GM12864 (cell line): ENCODE data around the gene FAM3A.

ENCODE experiments used
- DNase-seq: peaks from one replicate; pipeline ENCODE4 v3.0.0-alpha.2; 2011; ENCODE audit warnings: low read depth
- H3K4me3 ChIP-seq: 2 replicates; pipeline ENCODE4 v1.5.1; 2011; ENCODE audit warnings: mild to moderate bottlenecking, low read depth, low read length, control low read depth
- TF ChIP-seq, protein P1 (sequence below): IDR thresholded peaks from 2 replicates; pipeline ENCODE4 v1.5.1; 2011; ENCODE audit warnings: low read depth, mild to moderate bottlenecking, moderate library complexity, low read length, control low read depth, inconsistent platforms; ENCODE audit errors: missing control alignments

Gene FAM3A

DNA sequence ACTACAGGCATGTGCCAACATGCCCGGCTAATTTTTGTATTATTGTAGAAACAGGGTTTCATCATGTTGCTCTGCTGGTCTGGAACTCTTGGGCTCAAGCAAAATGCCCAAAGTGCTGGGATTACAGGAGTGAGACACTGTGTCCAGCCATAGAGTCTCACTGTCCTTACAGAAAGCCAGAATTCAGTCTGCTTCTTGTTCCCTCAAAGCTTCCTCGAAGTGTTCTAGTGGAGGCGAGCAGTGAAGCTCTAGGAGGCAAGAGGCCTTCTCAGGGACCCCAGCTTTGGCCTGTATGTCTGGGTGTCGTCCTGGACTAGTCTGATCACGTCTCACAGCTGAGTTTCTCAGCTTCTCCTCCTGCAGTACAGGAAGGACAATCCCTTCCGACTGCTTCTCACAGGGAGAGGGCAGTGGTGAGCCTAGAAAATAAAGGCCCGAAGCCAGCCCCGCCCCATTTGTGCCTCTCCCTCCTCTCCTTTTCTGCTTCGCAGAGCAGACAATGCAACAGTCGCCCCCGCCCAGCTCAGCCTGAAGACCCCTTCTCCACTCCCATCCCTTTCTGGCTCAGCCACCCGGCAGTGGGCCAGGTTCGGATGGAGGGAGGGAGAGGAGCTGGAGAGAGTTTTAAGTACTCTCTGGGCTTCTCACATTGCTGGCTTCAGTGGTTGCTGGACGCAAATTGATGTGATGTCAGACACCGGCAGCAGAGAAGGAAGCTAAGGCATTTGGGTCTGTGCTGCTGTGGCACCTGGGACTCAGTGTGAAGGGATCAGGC, 11.1 kb upstream of the FAM3A start:
- no peak for DNase-seq
- no peak overlapping the region for H3K4me3 ChIP-seq
- TF ChIP-seq, protein P1, sequence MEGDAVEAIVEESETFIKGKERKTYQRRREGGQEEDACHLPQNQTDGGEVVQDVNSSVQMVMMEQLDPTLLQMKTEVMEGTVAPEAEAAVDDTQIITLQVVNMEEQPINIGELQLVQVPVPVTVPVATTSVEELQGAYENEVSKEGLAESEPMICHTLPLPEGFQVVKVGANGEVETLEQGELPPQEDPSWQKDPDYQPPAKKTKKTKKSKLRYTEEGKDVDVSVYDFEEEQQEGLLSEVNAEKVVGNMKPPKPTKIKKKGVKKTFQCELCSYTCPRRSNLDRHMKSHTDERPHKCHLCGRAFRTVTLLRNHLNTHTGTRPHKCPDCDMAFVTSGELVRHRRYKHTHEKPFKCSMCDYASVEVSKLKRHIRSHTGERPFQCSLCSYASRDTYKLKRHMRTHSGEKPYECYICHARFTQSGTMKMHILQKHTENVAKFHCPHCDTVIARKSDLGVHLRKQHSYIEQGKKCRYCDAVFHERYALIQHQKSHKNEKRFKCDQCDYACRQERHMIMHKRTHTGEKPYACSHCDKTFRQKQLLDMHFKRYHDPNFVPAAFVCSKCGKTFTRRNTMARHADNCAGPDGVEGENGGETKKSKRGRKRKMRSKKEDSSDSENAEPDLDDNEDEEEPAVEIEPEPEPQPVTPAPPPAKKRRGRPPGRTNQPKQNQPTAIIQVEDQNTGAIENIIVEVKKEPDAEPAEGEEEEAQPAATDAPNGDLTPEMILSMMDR, result peak; percentile 53

DNA sequence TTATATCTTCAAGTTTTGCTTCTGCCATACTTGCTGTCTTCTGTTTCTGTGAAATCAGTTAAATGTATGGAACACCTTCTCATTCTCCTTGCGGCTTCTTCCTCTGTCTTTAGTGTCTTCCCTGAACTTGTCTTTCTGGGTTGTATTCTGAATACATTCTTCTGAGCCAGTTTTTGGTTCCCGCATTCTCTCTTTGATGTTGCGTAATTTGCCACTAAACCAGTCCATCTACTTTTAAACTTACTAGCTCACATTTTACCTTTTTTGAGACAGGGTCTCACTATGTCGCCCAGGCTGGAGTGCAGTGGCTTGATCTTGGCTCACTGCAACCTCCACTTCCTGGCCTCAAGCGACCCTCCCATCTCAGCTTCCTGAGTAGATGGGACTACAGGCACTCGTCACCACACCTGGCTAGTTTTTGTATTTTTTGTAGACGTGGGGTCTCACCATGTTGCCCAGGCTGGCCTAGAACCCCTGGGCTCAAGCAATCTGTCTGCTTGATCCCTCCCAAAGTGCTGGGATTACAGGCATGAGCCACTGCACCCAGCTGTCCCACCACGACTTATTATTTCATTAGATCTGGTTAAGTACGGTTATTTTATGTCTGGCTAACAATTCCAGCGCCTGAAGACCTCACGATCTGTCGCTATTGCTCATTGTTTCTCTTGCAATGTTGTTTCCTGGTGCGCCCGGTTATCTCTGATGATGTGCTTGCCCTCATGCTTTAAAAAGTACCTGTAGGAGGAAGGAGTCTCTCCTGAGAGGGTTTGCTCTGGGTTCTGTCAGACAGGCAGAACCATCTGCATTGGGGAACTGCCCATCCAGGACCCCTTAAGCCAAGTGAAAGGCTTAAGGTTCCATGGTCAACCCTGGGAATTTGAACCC, 9.8 kb upstream of the FAM3A start:
- DNase-seq, result no peak
- H3K4me3 ChIP-seq, result no peak overlapping the region
- TF ChIP-seq, protein P1, result no peak

DNA sequence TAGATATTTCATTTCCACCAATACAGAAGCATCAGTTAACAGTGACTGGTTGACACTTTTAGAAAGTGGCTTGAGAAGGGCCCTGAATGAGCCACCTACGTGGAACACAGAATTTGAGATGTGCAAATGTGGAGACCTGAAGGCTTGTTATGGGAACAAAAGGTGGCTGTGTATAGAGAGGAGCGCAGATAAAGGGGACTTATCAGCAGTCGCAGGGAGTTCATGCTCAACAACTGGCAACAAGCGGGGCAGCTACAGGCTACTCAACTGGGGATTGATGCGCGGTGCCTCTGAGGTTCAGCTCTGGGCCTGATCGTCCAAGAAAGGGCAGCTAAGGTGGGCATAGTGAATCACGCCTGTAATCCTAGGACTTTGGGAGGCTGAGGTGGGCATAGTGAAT, 3.4 kb upstream of the FAM3A start:
- TF ChIP-seq, protein P1, result no peak
- no peak for DNase-seq
- H3K4me3 ChIP-seq, result no peak overlapping the region

DNA sequence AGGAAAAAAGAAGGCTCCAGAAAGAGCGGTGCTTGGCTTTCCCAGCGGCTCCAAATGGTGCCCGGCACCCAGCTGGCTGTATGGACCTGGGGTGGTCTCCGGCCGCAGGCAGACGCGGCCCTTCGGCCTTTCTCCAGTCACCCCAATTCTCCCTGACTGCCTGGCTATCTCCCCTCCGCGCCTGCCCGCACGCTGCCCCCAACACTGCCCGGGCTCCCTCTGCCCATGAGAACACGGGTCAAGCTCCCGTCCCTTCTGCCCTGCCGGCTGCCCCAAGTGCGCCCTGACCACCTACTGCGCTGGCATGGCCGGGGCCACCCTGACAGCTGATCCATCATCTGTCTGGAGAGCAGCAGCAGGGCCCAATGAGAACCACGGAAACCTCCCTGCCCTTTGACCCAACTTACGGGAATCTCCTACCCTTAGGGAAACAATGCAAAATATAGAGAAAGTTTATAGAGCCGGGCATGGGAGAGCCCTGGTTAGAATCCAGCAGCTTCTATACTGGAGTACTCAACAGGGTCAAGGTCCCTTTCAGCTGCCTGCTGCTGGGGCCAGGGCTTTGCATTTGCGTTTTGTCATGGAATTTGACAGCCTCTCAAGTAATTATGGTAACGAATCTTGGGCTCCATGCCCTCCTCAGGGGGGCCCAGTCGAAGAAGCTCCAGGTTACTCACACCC, 1.2 kb upstream of the FAM3A start:
- no peak overlapping the region; the same call in 1 of the 2 replicates for H3K4me3 ChIP-seq

DNA sequence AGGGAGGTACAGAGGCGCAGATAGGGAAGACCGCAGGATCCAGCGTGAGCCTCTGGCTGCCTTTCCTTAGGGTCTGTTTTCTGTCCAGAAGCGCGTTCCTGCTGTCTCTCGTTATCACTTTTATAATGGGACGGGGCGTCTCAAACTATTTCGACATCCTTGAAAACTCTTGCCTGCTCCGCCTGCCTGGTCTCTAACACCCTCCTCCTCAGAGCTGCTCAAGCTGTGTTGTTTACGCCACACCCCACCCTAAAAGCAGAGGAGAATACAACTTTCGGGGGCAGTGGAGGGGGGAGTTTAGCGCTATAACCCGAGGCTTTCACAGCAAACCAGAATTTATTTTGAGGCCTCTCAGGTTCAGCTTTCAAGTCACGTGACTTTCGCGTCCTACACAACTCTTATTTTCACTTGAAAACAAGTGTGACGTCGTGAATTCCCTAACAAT, 646 bp upstream of the FAM3A start:
- TF ChIP-seq, protein P1, result no peak
- no peak for DNase-seq
- H3K4me3 ChIP-seq, result peak overlapping the region; percentile 52

More for the DNA sequence above, 1.2 kb upstream of the FAM3A start:
- TF ChIP-seq, protein P1, result no peak
- DNase-seq, result no peak

DNA sequence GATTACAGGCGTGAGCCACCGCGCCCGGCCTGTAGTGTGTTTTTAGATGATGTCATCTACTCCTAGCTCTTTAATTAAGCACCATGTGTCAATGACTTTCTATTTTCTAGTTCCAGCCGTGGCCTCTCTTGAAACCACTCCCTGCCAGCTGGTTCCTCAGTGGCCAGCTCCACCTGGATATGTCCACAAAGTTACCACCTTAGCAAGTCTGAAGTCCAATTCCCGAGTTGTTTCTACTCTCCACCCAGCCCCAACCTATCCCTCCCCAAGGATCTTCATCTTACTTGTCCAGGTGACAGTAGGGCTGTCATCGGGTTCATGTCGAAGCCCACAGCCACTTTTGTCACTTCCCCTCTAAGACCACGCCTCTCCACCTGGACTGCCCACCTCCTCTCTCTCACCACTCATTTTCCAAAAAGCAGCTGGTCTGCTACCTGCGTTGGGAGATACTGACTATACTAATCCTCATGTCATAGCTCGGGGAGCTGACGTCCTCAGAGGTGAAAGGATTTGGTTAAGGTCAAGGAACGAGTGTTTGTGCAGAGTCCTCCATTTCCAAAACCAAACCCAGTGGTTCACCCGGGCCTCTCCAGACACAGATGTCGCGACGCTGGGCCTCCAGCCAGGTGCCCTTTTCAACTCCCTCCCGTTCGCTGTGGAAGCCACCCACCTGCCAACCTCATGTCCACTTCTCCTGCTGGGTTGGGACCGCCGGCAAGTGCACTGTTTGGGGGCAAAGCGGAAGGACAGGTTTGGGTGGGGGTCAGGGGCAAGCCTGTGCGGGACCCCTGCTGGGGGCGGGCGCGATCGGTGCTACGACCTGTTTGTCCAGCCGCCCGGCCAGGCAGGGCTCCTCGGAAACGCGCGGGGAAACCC, 704 bp downstream of the FAM3A start:
- peak overlapping the region; percentile 76 for H3K4me3 ChIP-seq
- TF ChIP-seq, protein P1, result no peak
- DNase-seq, result no peak
